Ishikawa (cell line): Measurements from ENCODE around the gene GATB.

ENCODE experiments used
- CEBPB ChIP-seq: IDR thresholded peaks from 2 replicates; pipeline ENCODE4 v1.6.1; 2012
- EGR1 ChIP-seq: IDR thresholded peaks from 2 replicates; pipeline ENCODE4 v1.6.1; 2012
- RAD21 ChIP-seq: IDR thresholded peaks from 2 replicates; pipeline ENCODE4 v1.6.1; 2012; ENCODE audit warnings: low read depth
- TCF12 ChIP-seq: IDR thresholded peaks from 2 replicates; pipeline ENCODE4 v1.6.1; 2012; ENCODE audit warnings: low read depth
- YY1 ChIP-seq: IDR thresholded peaks from 2 replicates; pipeline ENCODE4 v1.6.1; 2012; ENCODE audit warnings: low read depth
- TF ChIP-seq, protein P1 (sequence below): IDR thresholded peaks from 2 replicates; pipeline ENCODE4 v1.6.1; 2012; ENCODE audit warnings: low read depth, mild to moderate bottlenecking
- TF ChIP-seq, protein P2 (sequence below): IDR thresholded peaks from 2 replicates; pipeline ENCODE4 v1.6.1; 2012

DNA sequence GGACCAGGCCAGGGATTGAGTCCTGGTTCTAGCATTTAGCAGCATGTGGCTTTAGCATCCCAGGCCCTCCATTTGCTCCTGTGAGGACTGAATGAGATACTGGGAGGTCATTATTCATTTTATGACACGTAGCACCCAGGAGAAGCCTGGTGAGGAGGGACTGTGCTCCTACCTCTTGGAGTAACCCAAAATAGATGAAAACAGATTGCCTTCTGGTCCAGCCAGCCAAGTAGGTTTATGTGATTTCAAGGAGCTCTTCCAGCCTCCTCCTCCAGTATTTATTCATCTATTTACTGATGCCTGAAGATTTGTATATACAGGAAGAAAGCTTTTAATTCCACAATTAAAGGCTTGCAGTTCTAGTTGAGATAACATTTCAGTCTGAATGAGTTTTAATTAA lies 109.3 kb downstream of the GATB start:
- TF ChIP-seq YY1 (no peak), CEBPB (no peak), EGR1 (no peak), RAD21 (no peak), TCF12 (no peak)
- TF ChIP-seq, protein P1, sequence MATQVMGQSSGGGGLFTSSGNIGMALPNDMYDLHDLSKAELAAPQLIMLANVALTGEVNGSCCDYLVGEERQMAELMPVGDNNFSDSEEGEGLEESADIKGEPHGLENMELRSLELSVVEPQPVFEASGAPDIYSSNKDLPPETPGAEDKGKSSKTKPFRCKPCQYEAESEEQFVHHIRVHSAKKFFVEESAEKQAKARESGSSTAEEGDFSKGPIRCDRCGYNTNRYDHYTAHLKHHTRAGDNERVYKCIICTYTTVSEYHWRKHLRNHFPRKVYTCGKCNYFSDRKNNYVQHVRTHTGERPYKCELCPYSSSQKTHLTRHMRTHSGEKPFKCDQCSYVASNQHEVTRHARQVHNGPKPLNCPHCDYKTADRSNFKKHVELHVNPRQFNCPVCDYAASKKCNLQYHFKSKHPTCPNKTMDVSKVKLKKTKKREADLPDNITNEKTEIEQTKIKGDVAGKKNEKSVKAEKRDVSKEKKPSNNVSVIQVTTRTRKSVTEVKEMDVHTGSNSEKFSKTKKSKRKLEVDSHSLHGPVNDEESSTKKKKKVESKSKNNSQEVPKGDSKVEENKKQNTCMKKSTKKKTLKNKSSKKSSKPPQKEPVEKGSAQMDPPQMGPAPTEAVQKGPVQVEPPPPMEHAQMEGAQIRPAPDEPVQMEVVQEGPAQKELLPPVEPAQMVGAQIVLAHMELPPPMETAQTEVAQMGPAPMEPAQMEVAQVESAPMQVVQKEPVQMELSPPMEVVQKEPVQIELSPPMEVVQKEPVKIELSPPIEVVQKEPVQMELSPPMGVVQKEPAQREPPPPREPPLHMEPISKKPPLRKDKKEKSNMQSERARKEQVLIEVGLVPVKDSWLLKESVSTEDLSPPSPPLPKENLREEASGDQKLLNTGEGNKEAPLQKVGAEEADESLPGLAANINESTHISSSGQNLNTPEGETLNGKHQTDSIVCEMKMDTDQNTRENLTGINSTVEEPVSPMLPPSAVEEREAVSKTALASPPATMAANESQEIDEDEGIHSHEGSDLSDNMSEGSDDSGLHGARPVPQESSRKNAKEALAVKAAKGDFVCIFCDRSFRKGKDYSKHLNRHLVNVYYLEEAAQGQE: no peak
- TF ChIP-seq, protein P2, sequence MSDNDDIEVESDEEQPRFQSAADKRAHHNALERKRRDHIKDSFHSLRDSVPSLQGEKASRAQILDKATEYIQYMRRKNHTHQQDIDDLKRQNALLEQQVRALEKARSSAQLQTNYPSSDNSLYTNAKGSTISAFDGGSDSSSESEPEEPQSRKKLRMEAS: no peak
